ENCODE measurements around the gene ZNF771. TPM values are rescaled to one million over a fixed set of nuclear protein-coding genes. Genes with fewer than 3 reads are reported as not detected.

ZNF771 gene
- polyA plus RNA-seq, 1 of the 3 experiments (the other 2 are of a cell fraction): 20.4 TPM

DNA sequence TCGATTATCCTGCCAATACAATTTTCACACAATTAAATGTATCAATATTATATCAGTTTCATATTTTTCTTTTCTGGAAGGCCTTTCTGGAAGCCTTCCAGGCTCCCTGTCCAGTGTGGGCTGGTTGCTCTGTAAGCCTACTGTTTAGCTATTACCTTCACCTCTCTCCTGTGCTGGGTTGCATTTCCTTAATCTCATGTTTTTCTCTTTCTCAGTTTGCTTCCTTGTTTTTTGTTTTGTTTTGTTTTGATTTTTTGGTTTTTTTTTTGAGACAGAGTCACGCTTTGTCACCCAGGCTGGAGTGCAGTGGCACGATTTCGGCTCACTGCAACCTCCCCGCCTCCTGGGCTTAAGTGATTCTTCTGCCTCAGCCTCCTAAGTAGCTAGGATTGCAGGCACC is 31.4 kb downstream of the ZNF771 start:
- Histone ChIP-seq H3K36me3 (replicated peaks in 1 of 2; ENCODE audit: control insufficient read depth in 1 of 2, insufficient read depth in 2 of 2, low read length in 1 of 2) (peaks cover 6 to 8% of the 10 kb centered on the region in 2 experiments), H3F3A (replicated peaks; ENCODE audit: insufficient read depth) (no peaks in the 10 kb centered on the region), H3K4me3 (ENCODE audit: low read depth in 2 of 2, low read length in 1 of 2) (no peak overlapping the region), H3K9me3 (no peaks in the 10 kb centered on the region), H3K9ac (no peak overlapping the region), H3K27ac (ENCODE audit: low read depth in 2 of 2, low read length in 1 of 2) (no peak overlapping the region), H2AFZ (ENCODE audit: low read depth) (no peak overlapping the region), H3K4me2 (no peak overlapping the region), H3K27me3 (ENCODE audit: insufficient read depth) (no peaks in the 10 kb centered on the region), H4K20me1 (ENCODE audit: insufficient read depth) (no peaks in the 10 kb centered on the region), H3K9me2 (no peaks in the 10 kb centered on the region), H3K79me2 (ENCODE audit: insufficient read depth) (peaks cover 7% of the 10 kb centered on the region), H3K4me1 (ENCODE audit: control insufficient read depth in 1 of 2, insufficient read depth in 2 of 2, low read depth in 1 of 2, low read length in 1 of 2) (no peaks in the 10 kb centered on the region)
- TF ChIP-seq YY1 (IDR thresholded peaks at IDR 0.05; ENCODE audit: low read depth) (no peak), GATA2 (CRISPR knock-in tag; IDR thresholded peaks at IDR 0.05) (no peak), CHD2 (IDR thresholded peaks at IDR 0.05; ENCODE audit: low read length, partially characterized antibody) (no peak), TEAD4 (IDR thresholded peaks at IDR 0.05; ENCODE audit: borderline replicate concordance, insufficient read depth) (no peak), GABPA (IDR thresholded peaks at IDR 0.05; ENCODE audit: low read depth) (no peak), RXRA (IDR thresholded peaks at IDR 0.05; ENCODE audit: borderline replicate concordance, low read depth) (no peak), TCF12 (IDR thresholded peaks at IDR 0.05) (no peak), ELF1 (IDR thresholded peaks at IDR 0.05) (no peak)
- TF ChIP-seq, protein P1, sequence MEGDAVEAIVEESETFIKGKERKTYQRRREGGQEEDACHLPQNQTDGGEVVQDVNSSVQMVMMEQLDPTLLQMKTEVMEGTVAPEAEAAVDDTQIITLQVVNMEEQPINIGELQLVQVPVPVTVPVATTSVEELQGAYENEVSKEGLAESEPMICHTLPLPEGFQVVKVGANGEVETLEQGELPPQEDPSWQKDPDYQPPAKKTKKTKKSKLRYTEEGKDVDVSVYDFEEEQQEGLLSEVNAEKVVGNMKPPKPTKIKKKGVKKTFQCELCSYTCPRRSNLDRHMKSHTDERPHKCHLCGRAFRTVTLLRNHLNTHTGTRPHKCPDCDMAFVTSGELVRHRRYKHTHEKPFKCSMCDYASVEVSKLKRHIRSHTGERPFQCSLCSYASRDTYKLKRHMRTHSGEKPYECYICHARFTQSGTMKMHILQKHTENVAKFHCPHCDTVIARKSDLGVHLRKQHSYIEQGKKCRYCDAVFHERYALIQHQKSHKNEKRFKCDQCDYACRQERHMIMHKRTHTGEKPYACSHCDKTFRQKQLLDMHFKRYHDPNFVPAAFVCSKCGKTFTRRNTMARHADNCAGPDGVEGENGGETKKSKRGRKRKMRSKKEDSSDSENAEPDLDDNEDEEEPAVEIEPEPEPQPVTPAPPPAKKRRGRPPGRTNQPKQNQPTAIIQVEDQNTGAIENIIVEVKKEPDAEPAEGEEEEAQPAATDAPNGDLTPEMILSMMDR (IDR thresholded peaks at IDR 0.05): no peak
- TF ChIP-seq, protein P2, sequence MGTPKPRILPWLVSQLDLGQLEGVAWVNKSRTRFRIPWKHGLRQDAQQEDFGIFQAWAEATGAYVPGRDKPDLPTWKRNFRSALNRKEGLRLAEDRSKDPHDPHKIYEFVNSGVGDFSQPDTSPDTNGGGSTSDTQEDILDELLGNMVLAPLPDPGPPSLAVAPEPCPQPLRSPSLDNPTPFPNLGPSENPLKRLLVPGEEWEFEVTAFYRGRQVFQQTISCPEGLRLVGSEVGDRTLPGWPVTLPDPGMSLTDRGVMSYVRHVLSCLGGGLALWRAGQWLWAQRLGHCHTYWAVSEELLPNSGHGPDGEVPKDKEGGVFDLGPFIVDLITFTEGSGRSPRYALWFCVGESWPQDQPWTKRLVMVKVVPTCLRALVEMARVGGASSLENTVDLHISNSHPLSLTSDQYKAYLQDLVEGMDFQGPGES (IDR thresholded peaks at IDR 0.05; ENCODE audit: low read depth, low read length): no peak
- TF ChIP-seq, protein P3, sequence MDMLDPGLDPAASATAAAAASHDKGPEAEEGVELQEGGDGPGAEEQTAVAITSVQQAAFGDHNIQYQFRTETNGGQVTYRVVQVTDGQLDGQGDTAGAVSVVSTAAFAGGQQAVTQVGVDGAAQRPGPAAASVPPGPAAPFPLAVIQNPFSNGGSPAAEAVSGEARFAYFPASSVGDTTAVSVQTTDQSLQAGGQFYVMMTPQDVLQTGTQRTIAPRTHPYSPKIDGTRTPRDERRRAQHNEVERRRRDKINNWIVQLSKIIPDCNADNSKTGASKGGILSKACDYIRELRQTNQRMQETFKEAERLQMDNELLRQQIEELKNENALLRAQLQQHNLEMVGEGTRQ (IDR thresholded peaks at IDR 0.05; ENCODE audit: borderline replicate concordance, low read depth, low read length): no peak
- 77% methylated on average over 5 of the region's 5 CpGs for WGBS (ENCODE audit: low lambda C conversion rate)
- DNase-seq: no peak
- CTCF ChIA-PET: interaction anchor here (1.3 kb wide), 1 partner anchor 190 kb away, joined by 3 read pairs; no protein-coding TSS in a partner anchor
- POLR2A ChIA-PET: no interaction called here

DNA sequence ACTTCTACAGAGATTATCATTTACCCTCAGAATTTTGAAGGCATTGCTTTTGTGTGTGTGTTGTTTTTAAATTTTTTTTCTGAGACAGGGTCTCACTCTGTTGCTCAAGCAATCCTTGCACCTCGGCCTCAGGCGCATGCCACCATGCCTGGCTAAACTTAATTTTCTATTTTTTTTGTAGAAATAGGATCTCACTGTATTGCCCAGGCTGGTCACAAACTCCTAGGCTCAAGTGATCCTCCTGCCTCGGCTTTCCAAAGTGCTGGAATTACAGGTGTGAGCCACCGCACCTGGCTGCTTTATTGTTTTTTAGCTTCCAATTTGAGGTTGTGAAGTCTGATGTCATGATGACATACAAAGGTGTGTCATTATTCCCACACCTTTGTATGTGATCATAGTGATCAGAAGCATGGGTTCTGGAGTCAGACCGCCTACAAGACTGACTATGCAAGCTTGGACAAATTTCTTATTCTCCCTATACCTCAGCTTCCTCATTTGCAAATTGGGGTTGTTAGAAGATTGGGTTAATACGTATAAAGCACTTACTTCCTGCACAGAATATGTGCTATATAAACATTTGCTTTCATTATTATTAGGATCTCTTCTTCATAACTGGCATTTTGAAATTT is 32.4 kb downstream of the ZNF771 start:
- DNase-seq: no peak
- H4K20me1 ChIP-seq (ENCODE audit: insufficient read depth): no peaks in the 10 kb centered on the region
- no peak overlapping the region for H3K27ac ChIP-seq (ENCODE audit: low read depth in 2 of 2, low read length in 1 of 2)
- ChIA-PET POLR2A (interaction anchor here (1.7 kb wide), 1 partner anchor 10 kb away, joined by 7 read pairs; the partner anchor contains the start of gene DCTPP1), CTCF (interaction anchor here (1.3 kb wide), 1 partner anchor 189 kb away, joined by 3 read pairs; no protein-coding TSS in a partner anchor)
- no peak overlapping the region for H3K9ac ChIP-seq
- H2AFZ ChIP-seq (ENCODE audit: low read depth): no peak overlapping the region
- 90% methylated on average over 6 of the region's 6 CpGs for WGBS (ENCODE audit: low lambda C conversion rate)
- H3K36me3 ChIP-seq (replicated peaks in 1 of 2; ENCODE audit: control insufficient read depth in 1 of 2, insufficient read depth in 2 of 2, low read length in 1 of 2): peaks cover 12 to 16% of the 10 kb centered on the region in 2 experiments
- no peaks in the 10 kb centered on the region for H3F3A ChIP-seq (replicated peaks; ENCODE audit: insufficient read depth)
- H3K79me2 ChIP-seq (ENCODE audit: insufficient read depth): peaks cover 17% of the 10 kb centered on the region
- no peak overlapping the region for H3K4me3 ChIP-seq (ENCODE audit: low read depth in 2 of 2, low read length in 1 of 2)
- peaks cover 8% of the 10 kb centered on the region in 2 experiments; a peak in 2 of 4 replicates for H3K4me1 ChIP-seq (ENCODE audit: control insufficient read depth in 1 of 2, insufficient read depth in 2 of 2, low read depth in 1 of 2, low read length in 1 of 2)
- H3K27me3 ChIP-seq (ENCODE audit: insufficient read depth): no peaks in the 10 kb centered on the region
- no peak overlapping the region for H3K4me2 ChIP-seq
- no peaks in the 10 kb centered on the region for H3K9me3 ChIP-seq
- H3K9me2 ChIP-seq: no peaks in the 10 kb centered on the region
- TF ChIP-seq CHD2 (IDR thresholded peaks at IDR 0.05; ENCODE audit: low read length, partially characterized antibody) (no peak), MXI1 (IDR thresholded peaks at IDR 0.05; ENCODE audit: low read depth, low read length) (no peak), FOSL2 (IDR thresholded peaks at IDR 0.05; ENCODE audit: borderline replicate concordance, low read depth) (no peak), TAF1 (IDR thresholded peaks at IDR 0.05; ENCODE audit: borderline replicate concordance, low read depth, low read length) (no peak)
- TF ChIP-seq, protein P4, sequence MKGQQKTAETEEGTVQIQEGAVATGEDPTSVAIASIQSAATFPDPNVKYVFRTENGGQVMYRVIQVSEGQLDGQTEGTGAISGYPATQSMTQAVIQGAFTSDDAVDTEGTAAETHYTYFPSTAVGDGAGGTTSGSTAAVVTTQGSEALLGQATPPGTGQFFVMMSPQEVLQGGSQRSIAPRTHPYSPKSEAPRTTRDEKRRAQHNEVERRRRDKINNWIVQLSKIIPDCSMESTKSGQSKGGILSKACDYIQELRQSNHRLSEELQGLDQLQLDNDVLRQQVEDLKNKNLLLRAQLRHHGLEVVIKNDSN (IDR thresholded peaks at IDR 0.05; ENCODE audit: borderline replicate concordance, low read depth): no peak
- TF ChIP-seq, protein P3 (IDR thresholded peaks at IDR 0.05; ENCODE audit: borderline replicate concordance, low read depth, low read length): no peak
- TF ChIP-seq, protein P5, sequence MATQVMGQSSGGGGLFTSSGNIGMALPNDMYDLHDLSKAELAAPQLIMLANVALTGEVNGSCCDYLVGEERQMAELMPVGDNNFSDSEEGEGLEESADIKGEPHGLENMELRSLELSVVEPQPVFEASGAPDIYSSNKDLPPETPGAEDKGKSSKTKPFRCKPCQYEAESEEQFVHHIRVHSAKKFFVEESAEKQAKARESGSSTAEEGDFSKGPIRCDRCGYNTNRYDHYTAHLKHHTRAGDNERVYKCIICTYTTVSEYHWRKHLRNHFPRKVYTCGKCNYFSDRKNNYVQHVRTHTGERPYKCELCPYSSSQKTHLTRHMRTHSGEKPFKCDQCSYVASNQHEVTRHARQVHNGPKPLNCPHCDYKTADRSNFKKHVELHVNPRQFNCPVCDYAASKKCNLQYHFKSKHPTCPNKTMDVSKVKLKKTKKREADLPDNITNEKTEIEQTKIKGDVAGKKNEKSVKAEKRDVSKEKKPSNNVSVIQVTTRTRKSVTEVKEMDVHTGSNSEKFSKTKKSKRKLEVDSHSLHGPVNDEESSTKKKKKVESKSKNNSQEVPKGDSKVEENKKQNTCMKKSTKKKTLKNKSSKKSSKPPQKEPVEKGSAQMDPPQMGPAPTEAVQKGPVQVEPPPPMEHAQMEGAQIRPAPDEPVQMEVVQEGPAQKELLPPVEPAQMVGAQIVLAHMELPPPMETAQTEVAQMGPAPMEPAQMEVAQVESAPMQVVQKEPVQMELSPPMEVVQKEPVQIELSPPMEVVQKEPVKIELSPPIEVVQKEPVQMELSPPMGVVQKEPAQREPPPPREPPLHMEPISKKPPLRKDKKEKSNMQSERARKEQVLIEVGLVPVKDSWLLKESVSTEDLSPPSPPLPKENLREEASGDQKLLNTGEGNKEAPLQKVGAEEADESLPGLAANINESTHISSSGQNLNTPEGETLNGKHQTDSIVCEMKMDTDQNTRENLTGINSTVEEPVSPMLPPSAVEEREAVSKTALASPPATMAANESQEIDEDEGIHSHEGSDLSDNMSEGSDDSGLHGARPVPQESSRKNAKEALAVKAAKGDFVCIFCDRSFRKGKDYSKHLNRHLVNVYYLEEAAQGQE (IDR thresholded peaks at IDR 0.05; ENCODE audit: low read depth, low read length): no peak
